ENCODE data around the gene SLX4IP. TPM values are rescaled to one million over a fixed set of nuclear protein-coding genes. Genes with fewer than 3 reads are reported as not detected.

SLX4IP gene
- total and polyA plus RNA-seq, 8 donors = 2.5 to 6.4 (median 2.8) TPM

- TF ChIP-seq CTCF (IDR thresholded peaks at IDR 0.05) = no peak
- H3K27me3 ChIP-seq = no peaks in the 10 kb centered on the region
- ATAC-seq = peak; percentile 9 to 26 (median 15)
- intact Hi-C loops (cut with DNase I) = no loop called here
- no peak overlapping the region for H3K4me3 ChIP-seq
- no peak for DNase-seq
- H3K27ac ChIP-seq = peak overlapping the region in 1 of 4 donors; percentile 26
- WGBS, 2 donors = 87 to 92% methylated on average over 3 of the region's 3 CpGs
- FAIRE-seq = no peak
- H3K4me1 ChIP-seq = peaks cover 3 to 20% (median 7%) of the 10 kb centered on the region in 3 donors
- H3K9me3 ChIP-seq = no peaks in the 10 kb centered on the region
- no peaks in the 10 kb centered on the region for H3K36me3 ChIP-seq
Observed at GRCh38 chr20:10511170-10511508, 76.0 kb downstream of the SLX4IP start.

GRCh38 chr20:10511509-10512251 is 76.6 kb downstream of the SLX4IP start:
- FAIRE-seq = no peak

GRCh38 chr20:10513061-10513460 is 78.0 kb downstream of the SLX4IP start:
- intact Hi-C loops (cut with DNase I) = no loop called here
- TF ChIP-seq CTCF (IDR thresholded peaks at IDR 0.05) = no peak
- H3K4me1 ChIP-seq = peaks cover 1 to 14% (median 5%) of the 10 kb centered on the region in 3 donors

More at GRCh38 chr20:10511509-10512251, 76.6 kb downstream of the SLX4IP start:
- H3K27me3 ChIP-seq = no peaks in the 10 kb centered on the region
- intact Hi-C loops (cut with DNase I) = no loop called here
- H3K4me3 ChIP-seq = no peak overlapping the region
- H3K4me1 ChIP-seq = peaks cover 3 to 15% (median 5%) of the 10 kb centered on the region in 3 donors
- H3K36me3 ChIP-seq = no peaks in the 10 kb centered on the region
- ATAC-seq (peak; percentile 87 to 96 (median 94)), DNase-seq (peak in 5 of 6 donors; percentile 44 to 71 (median 63))
- peak overlapping the region in 1 of 4 donors; percentile 26 for H3K27ac ChIP-seq
- no peak for TF ChIP-seq CTCF (IDR thresholded peaks at IDR 0.05)
- H3K9me3 ChIP-seq = no peaks in the 10 kb centered on the region
- 26 to 41% methylated on average over 5 of the region's 5 CpGs for WGBS, 2 donors

GRCh38 chr20:10513931-10514575 is 78.9 kb downstream of the SLX4IP start:
- FAIRE-seq = no peak
- peaks cover 0 to 9% (median 5%) of the 10 kb centered on the region in 3 donors for H3K4me1 ChIP-seq

More at GRCh38 chr20:10513061-10513460, 78.0 kb downstream of the SLX4IP start:
- no peak for ATAC-seq
- no peak overlapping the region for H3K27ac ChIP-seq
- no peak for DNase-seq
- 80 to 86% methylated on average over 2 of the region's 2 CpGs for WGBS, 2 donors
- H3K27me3 ChIP-seq = no peaks in the 10 kb centered on the region
- no peak for FAIRE-seq
- H3K4me3 ChIP-seq = no peak overlapping the region
- H3K9me3 ChIP-seq = no peaks in the 10 kb centered on the region
- no peaks in the 10 kb centered on the region for H3K36me3 ChIP-seq

More at GRCh38 chr20:10513931-10514575, 78.9 kb downstream of the SLX4IP start:
- no peaks in the 10 kb centered on the region for H3K9me3 ChIP-seq
- ATAC-seq (no peak), DNase-seq (no peak)
- H3K36me3 ChIP-seq = no peaks in the 10 kb centered on the region
- no peak overlapping the region for H3K4me3 ChIP-seq
- no peak overlapping the region for H3K27ac ChIP-seq
- no peak for TF ChIP-seq CTCF (IDR thresholded peaks at IDR 0.05)
- WGBS, 2 donors = 80 to 88% methylated on average over 4 of the region's 4 CpGs
- no peaks in the 10 kb centered on the region for H3K27me3 ChIP-seq
- intact Hi-C loops (cut with DNase I) = no loop called here

All from pancreas (tissue), 10 donors.